Duodenal mucosa (tissue), 2 donors: ENCODE measurements around the gene CWC27.

Source experiments
- H3K27ac ChIP-seq: one replicate; pipeline ENCODE4 v1.7.0; 2013; ENCODE audit warnings: low read depth, low read length
- H3K27me3 ChIP-seq, 2 donors: one replicate each; pipeline ENCODE4 v1.7.0; 2013; ENCODE audit warnings: low read length in 2 of 2, control low read depth in 1 of 2; ENCODE audit not compliant: insufficient read depth in 2 of 2, control insufficient read depth in 1 of 2
- H3K36me3 ChIP-seq, 2 donors: one replicate each; pipeline ENCODE4 v1.7.0; 2013; ENCODE audit warnings: low read length in 2 of 2, control low read depth in 1 of 2; ENCODE audit not compliant: insufficient read depth in 2 of 2, control insufficient read depth in 1 of 2
- H3K4me1 ChIP-seq, 2 donors: one replicate each; pipeline ENCODE4 v1.7.0; 2013; ENCODE audit warnings: low read length in 2 of 2, control low read depth in 1 of 2; ENCODE audit not compliant: insufficient read depth in 2 of 2, control insufficient read depth in 1 of 2
- H3K4me3 ChIP-seq, 2 donors: one replicate each; pipeline ENCODE4 v1.7.0; 2013; ENCODE audit warnings: low read length in 2 of 2, low read depth in 1 of 2
- H3K9ac ChIP-seq, 2 donors: one replicate each; pipeline ENCODE4 v1.7.0; 2013; ENCODE audit warnings: low read length in 2 of 2, low read depth in 1 of 2
- H3K9me3 ChIP-seq, 2 donors: one replicate each; pipeline ENCODE4 v1.7.0; 2013; ENCODE audit warnings: low read length in 2 of 2, control low read depth in 1 of 2; ENCODE audit not compliant: control insufficient read depth in 1 of 2

The CWC27 gene

GRCh38 chr5:65020492-65020891 is 251.8 kb downstream of the CWC27 start:
- H3K27me3 ChIP-seq = no peaks in the 10 kb centered on the region
- no peaks in the 10 kb centered on the region for H3K9me3 ChIP-seq
- peaks cover 2 to 21% of the 10 kb centered on the region in 2 donors for H3K4me1 ChIP-seq
- no peak overlapping the region for H3K27ac ChIP-seq
- no peak overlapping the region for H3K4me3 ChIP-seq
- H3K9ac ChIP-seq = no peak overlapping the region
- no peaks in the 10 kb centered on the region for H3K36me3 ChIP-seq

- H3K9ac ChIP-seq = no peak overlapping the region
- H3K36me3 ChIP-seq = no peaks in the 10 kb centered on the region
- no peak overlapping the region for H3K4me3 ChIP-seq
- H3K4me1 ChIP-seq = peaks cover 0 to 16% of the 10 kb centered on the region in 2 donors
- no peaks in the 10 kb centered on the region for H3K27me3 ChIP-seq
- H3K9me3 ChIP-seq = no peaks in the 10 kb centered on the region
- H3K27ac ChIP-seq = no peak overlapping the region
These were observed 252.9 kb downstream of the CWC27 start for GRCh38 chr5:65021527-65022226.

GRCh38 chr5:65022932-65023331 is 254.2 kb downstream of the CWC27 start:
- no peaks in the 10 kb centered on the region for H3K9me3 ChIP-seq
- no peaks in the 10 kb centered on the region for H3K36me3 ChIP-seq
- no peak overlapping the region for H3K27ac ChIP-seq
- H3K4me3 ChIP-seq = no peak overlapping the region
- H3K9ac ChIP-seq = no peak overlapping the region
- no peaks in the 10 kb centered on the region for H3K27me3 ChIP-seq
- H3K4me1 ChIP-seq = peaks cover 0 to 13% of the 10 kb centered on the region in 2 donors

DNA sequence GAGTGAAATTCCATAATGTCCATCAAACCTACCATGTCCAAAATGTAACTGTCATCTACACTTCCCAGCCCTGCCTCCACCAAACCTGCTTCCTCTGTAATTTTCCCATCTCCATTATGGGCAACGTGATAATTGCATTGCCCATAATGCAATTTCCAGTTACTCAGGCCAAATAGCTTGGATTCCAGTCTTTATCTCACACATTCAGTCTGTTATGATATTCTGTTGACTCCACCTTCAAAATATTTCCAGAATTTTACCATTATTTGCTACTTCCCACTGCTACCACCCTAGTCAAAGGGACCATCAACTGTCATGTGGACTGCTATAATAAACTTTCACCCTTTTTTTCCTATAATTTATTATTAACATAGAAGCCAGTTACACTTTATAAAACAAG is 256.0 kb downstream of the CWC27 start:
- H3K27me3 ChIP-seq = no peaks in the 10 kb centered on the region
- no peak overlapping the region for H3K27ac ChIP-seq
- H3K4me1 ChIP-seq = peaks cover 0 to 13% of the 10 kb centered on the region in 2 donors
- no peaks in the 10 kb centered on the region for H3K36me3 ChIP-seq
- no peaks in the 10 kb centered on the region for H3K9me3 ChIP-seq
- H3K4me3 ChIP-seq = no peak overlapping the region
- H3K9ac ChIP-seq = no peak overlapping the region

DNA sequence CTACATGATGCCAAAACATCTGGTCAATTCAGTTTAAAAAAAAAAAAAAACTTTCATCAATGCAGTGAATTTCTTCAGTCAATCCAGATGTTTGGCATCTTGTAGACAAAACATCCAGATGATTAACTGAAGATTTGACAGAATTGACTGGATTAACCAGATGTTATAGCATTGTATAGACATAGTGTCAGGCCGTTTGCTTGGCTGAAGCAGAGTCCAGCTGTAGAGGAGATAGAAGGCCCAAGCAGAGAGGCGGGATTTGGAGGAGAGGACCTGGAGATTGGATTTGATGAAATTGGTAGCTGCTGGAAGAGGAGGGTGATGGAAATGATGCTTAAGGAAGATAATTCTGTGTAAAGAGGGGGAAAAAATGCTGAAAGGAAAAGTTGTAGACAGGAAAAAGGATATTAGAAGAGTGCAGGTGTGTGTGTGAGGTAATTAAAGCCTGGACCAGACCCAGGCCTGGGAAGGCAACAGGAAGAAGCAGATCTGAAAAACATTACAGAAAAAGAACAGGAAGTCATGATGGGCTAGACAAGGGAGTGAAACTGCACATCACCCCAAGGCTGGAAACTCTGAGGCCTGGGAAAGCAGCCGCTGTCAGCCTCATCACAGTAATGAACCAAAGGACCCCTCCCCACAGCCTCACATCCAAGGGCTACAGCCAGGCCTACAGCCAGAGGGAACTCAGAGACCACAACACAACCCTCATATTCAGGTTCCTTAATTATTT is 258.3 kb downstream of the CWC27 start:
- Histone ChIP-seq H3K9ac (no peak overlapping the region), H3K9me3 (no peaks in the 10 kb centered on the region), H3K36me3 (no peaks in the 10 kb centered on the region), H3K4me3 (no peak overlapping the region), H3K27ac (no peak overlapping the region), H3K27me3 (no peaks in the 10 kb centered on the region), H3K4me1 (peaks cover 0 to 6% of the 10 kb centered on the region in 2 donors)

- peaks cover 0 to 5% of the 10 kb centered on the region in 2 donors for H3K4me1 ChIP-seq
- H3K4me3 ChIP-seq = no peak overlapping the region
- H3K9me3 ChIP-seq = no peaks in the 10 kb centered on the region
- no peaks in the 10 kb centered on the region for H3K36me3 ChIP-seq
- H3K27me3 ChIP-seq = no peaks in the 10 kb centered on the region
- no peak overlapping the region for H3K27ac ChIP-seq
- no peak overlapping the region for H3K9ac ChIP-seq
These were observed 260.4 kb downstream of the CWC27 start for GRCh38 chr5:65029178-65029577.

- Histone ChIP-seq H3K9me3 (no peaks in the 10 kb centered on the region), H3K27me3 (no peaks in the 10 kb centered on the region), H3K36me3 (no peaks in the 10 kb centered on the region), H3K4me3 (no peak overlapping the region), H3K9ac (no peak overlapping the region), H3K27ac (no peak overlapping the region), H3K4me1 (peaks cover 0 to 10% of the 10 kb centered on the region in 2 donors)
These were observed 261.3 kb downstream of the CWC27 start for GRCh38 chr5:65030056-65030455.

GRCh38 chr5:65032250-65032649 is 263.5 kb downstream of the CWC27 start:
- no peaks in the 10 kb centered on the region for H3K27me3 ChIP-seq
- no peaks in the 10 kb centered on the region for H3K9me3 ChIP-seq
- H3K4me3 ChIP-seq = no peak overlapping the region
- no peaks in the 10 kb centered on the region for H3K36me3 ChIP-seq
- H3K9ac ChIP-seq = no peak overlapping the region
- H3K27ac ChIP-seq = no peak overlapping the region
- peaks cover 0 to 8% of the 10 kb centered on the region in 2 donors for H3K4me1 ChIP-seq

DNA sequence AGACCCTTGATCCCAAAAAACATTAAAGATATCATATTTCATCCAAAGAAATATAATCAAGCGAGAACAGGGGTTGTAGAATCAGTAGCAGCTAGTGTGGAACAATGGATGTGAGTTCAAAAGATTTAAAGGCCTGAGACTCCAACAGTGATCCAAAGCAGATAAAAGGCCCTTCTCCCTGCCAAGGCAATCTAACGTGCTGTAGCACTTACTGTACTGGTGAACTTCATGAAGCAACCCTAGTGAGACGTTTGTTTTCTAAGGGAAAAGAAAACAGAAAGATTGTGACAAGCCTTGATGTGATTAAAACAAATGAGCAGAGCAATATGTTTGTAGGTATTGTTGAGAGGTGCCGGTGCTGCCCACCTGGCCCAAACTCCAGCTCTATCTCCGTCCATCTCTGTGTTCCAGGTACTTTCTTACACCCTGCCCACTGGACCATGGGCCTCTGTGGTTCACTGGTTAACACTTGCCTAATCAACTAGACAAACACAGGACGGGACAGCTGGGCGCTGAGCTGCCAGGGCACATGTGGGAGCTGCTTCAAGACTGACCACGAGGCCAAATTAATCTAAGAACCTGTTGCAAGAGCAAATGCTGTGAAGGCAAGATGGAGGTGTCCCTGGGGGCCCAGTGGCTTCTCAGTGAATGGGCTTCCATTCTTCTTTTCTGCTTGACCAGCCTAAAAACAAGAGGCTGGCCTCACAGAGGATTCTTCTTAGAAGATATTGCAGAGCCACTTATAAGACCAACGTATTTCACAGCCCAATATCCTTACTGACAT is 265.5 kb downstream of the CWC27 start:
- Histone ChIP-seq H3K27me3 (no peaks in the 10 kb centered on the region), H3K4me3 (peak overlapping the region in 1 of 2 donors; percentile 85), H3K36me3 (no peaks in the 10 kb centered on the region), H3K4me1 (peaks cover 0 to 7% of the 10 kb centered on the region in 2 donors), H3K9ac (peak overlapping the region in 1 of 2 donors; percentile 82), H3K9me3 (no peaks in the 10 kb centered on the region), H3K27ac (no peak overlapping the region)

GRCh38 chr5:65034813-65035209 is 266.1 kb downstream of the CWC27 start:
- Histone ChIP-seq H3K9ac (peak overlapping the region; percentile 63 to 82), H3K27ac (peak overlapping the region; percentile 76), H3K27me3 (no peaks in the 10 kb centered on the region), H3K36me3 (no peaks in the 10 kb centered on the region), H3K4me1 (peaks cover 0 to 7% of the 10 kb centered on the region in 2 donors), H3K9me3 (no peaks in the 10 kb centered on the region), H3K4me3 (peak overlapping the region; percentile 85)
